ENCODE measurements around the gene PTGDR2.

PTGDR2 gene

GRCh38 chr11:60857378-60858232 lies 1.9 kb upstream of the PTGDR2 start:
- no peaks in the 10 kb centered on the region for H3K79me2 ChIP-seq (ENCODE audit: insufficient read depth, low read length)
- H2AFZ ChIP-seq (ENCODE audit: low read depth, low read length, severe bottlenecking) = no peak overlapping the region
- H3K9me2 ChIP-seq (replicated peaks; ENCODE audit: insufficient read depth, low read length) = no peaks in the 10 kb centered on the region
- no peaks in the 10 kb centered on the region for H3K36me3 ChIP-seq (ENCODE audit: low read length)
- TF ChIP-seq CTCF (IDR thresholded peaks at IDR 0.05; ENCODE audit: insufficient read depth, low read length, poor library complexity, severe bottlenecking) (no peak), EZH2phosphoT487 (conservative IDR thresholded peaks at IDR 0.05; ENCODE audit: low read length) (no peak)
- no peak overlapping the region for H3K4me3 ChIP-seq (ENCODE audit: insufficient read depth, low read length, poor library complexity, severe bottlenecking)
- H3K27me3 ChIP-seq (ENCODE audit: low read length) = no peaks in the 10 kb centered on the region
- no peaks in the 10 kb centered on the region for H3F3A ChIP-seq (ENCODE audit: insufficient read depth)
- no peak overlapping the region for H3K4me2 ChIP-seq (ENCODE audit: low read depth, low read length, poor library complexity, severe bottlenecking)
- H3K27ac ChIP-seq (ENCODE audit: low read depth, low read length) = no peak overlapping the region
- no peak overlapping the region for H3K9ac ChIP-seq (ENCODE audit: low read length)
- H4K20me1 ChIP-seq (ENCODE audit: low read depth, low read length) = no peaks in the 10 kb centered on the region
- H3K9me3 ChIP-seq (ENCODE audit: insufficient read depth, low read length) = no peaks in the 10 kb centered on the region

- Histone ChIP-seq H3K9ac (ENCODE audit: low read length) (no peak overlapping the region), H3K9me3 (ENCODE audit: insufficient read depth, low read length) (no peaks in the 10 kb centered on the region)
- TF ChIP-seq CTCF (IDR thresholded peaks at IDR 0.05; ENCODE audit: insufficient read depth, low read length, poor library complexity, severe bottlenecking) = no peak
- no peak for TF ChIP-seq EZH2phosphoT487 (conservative IDR thresholded peaks at IDR 0.05; ENCODE audit: low read length)
Observed at GRCh38 chr11:60854847-60855725, 664 bp downstream of the PTGDR2 start.

DNA sequence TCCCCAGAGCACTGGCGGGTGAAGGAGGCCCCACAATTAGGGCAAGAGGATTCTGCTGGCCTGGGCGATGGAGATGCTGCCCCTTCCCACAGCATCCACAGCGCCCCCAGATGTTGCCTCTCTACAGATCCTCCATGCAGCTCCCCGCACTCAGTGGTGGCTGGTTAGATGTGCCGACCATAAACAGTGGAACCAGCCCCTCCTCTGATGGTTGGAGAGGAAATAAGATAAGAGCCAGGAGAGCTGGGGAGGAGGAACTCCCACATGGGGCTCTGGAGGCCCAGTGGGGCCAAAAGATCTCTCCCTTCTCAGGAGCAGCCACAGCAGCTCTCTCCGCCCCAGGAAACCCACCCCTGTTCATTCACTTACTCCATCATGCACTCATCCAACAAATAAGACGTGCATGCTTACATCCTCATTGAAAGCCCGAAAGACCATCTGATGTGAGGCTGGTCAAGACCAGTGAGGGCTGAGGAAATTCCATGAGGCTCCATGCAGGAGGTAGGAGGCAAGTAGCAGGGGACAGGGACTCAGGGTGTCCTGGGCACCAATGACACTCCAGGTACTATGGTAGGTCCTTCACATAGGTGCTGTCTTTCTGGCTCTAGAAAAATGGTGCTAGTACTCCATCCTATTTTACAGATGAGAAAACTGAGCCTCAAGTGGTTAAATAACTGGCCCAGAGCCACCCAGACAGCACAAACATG lies 1.5 kb downstream of the PTGDR2 start:
- Histone ChIP-seq H2AFZ (ENCODE audit: low read depth, low read length, severe bottlenecking) (no peak overlapping the region), H3K36me3 (ENCODE audit: low read length) (no peaks in the 10 kb centered on the region), H3K79me2 (ENCODE audit: insufficient read depth, low read length) (no peaks in the 10 kb centered on the region), H3K9me2 (replicated peaks; ENCODE audit: insufficient read depth, low read length) (no peaks in the 10 kb centered on the region), H4K20me1 (ENCODE audit: low read depth, low read length) (no peaks in the 10 kb centered on the region), H3K4me3 (ENCODE audit: insufficient read depth, low read length, poor library complexity, severe bottlenecking) (no peak overlapping the region), H3K4me2 (ENCODE audit: low read depth, low read length, poor library complexity, severe bottlenecking) (no peak overlapping the region), H3K27ac (ENCODE audit: low read depth, low read length) (no peak overlapping the region), H3F3A (ENCODE audit: insufficient read depth) (no peaks in the 10 kb centered on the region), H3K9me3 (ENCODE audit: insufficient read depth, low read length) (no peaks in the 10 kb centered on the region), H3K27me3 (ENCODE audit: low read length) (no peaks in the 10 kb centered on the region), H3K9ac (ENCODE audit: low read length) (no peak overlapping the region)
- TF ChIP-seq CTCF (IDR thresholded peaks at IDR 0.05; ENCODE audit: insufficient read depth, low read length, poor library complexity, severe bottlenecking) (no peak), EZH2phosphoT487 (conservative IDR thresholded peaks at IDR 0.05; ENCODE audit: low read length) (no peak)

More at GRCh38 chr11:60854847-60855725, 664 bp downstream of the PTGDR2 start:
- H3K9me2 ChIP-seq (replicated peaks; ENCODE audit: insufficient read depth, low read length) = no peaks in the 10 kb centered on the region
- no peaks in the 10 kb centered on the region for H3K36me3 ChIP-seq (ENCODE audit: low read length)
- H3F3A ChIP-seq (ENCODE audit: insufficient read depth) = no peaks in the 10 kb centered on the region
- no peaks in the 10 kb centered on the region for H3K79me2 ChIP-seq (ENCODE audit: insufficient read depth, low read length)
- no peak overlapping the region for H3K4me3 ChIP-seq (ENCODE audit: insufficient read depth, low read length, poor library complexity, severe bottlenecking)
- H4K20me1 ChIP-seq (ENCODE audit: low read depth, low read length) = no peaks in the 10 kb centered on the region
- no peaks in the 10 kb centered on the region for H3K27me3 ChIP-seq (ENCODE audit: low read length)
- no peak overlapping the region for H3K4me2 ChIP-seq (ENCODE audit: low read depth, low read length, poor library complexity, severe bottlenecking)
- H2AFZ ChIP-seq (ENCODE audit: low read depth, low read length, severe bottlenecking) = no peak overlapping the region
- no peak overlapping the region for H3K27ac ChIP-seq (ENCODE audit: low read depth, low read length)

All from SU-DHL-6 (cell line).